GM20000 (cell line): ENCODE results near the gene RASA1.

Experiments used
- DNase-seq: peaks from one replicate; pipeline ENCODE4 v3.0.0; 2012; ENCODE audit warnings: low spot score
- CTCF ChIP-seq: IDR thresholded peaks from 2 replicates; pipeline ENCODE4 v1.5.1; 2012; ENCODE audit warnings: mild to moderate bottlenecking, control low read depth; ENCODE audit errors: extremely low read depth, missing control alignments

The RASA1 gene

DNA sequence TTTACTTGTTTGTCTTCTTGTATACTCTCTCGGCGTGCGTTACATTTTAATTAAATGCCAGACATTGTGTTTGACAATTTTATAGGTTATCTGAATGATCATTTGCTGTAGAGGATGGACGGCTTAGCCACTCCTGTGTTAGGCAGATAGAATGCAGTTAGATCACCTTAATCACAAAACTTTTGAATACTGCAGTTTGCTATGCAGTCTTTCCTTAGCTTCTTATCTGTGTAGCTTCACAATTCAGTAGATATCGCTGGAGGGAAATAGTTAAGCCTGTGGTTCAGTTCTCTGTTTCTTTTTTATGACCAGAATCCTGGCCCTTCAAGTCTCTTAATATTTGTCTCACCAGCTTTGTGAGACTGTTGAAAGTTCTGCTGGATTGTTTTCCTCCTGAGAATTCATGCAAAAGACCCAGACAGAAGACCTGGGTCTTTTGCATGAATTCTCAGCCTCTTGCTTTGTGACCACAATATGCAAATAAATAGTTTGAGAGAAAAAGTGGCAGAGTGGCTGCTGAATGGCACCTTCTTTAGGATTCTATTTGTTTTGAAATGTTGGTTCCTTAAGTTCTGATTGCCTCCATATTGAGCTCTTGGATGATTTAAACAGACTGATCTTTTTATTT is 40.2 kb downstream of the RASA1 start:
- DNase-seq: no peak
- no peak for TF ChIP-seq CTCF

- no peak for TF ChIP-seq CTCF
- no peak for DNase-seq
Measured at GRCh38 chr5:87311405-87312279, 44.0 kb downstream of the RASA1 start.

- no peak for DNase-seq
- no peak for TF ChIP-seq CTCF
Measured at GRCh38 chr5:87313216-87313615, 45.5 kb downstream of the RASA1 start.

- TF ChIP-seq CTCF: no peak
- no peak for DNase-seq
Measured at GRCh38 chr5:87319469-87319868, 51.8 kb downstream of the RASA1 start.

GRCh38 chr5:87321605-87322004 is 53.9 kb downstream of the RASA1 start:
- no peak for TF ChIP-seq CTCF
- no peak for DNase-seq

GRCh38 chr5:87322381-87322780 is 54.7 kb downstream of the RASA1 start:
- no peak for TF ChIP-seq CTCF
- DNase-seq: no peak

DNA sequence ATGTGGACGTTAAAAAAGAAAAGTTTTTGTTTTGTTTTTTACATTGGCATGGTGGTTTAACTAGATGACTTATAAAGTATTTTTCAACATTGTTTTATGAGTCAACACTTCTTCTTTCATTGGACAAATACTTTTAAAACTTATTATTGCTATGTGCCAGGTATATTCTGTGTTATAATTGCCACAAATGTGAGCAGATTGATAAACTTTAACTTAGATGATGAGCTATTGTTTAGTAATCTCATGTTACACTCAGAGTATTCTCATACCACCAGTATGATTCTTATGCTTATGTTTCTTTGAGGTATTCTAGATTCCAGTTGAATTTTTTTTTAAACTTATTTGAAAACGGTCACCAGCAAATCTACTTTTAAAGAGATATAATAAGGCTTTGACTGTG is 60.3 kb downstream of the RASA1 start:
- no peak for TF ChIP-seq CTCF
- DNase-seq: no peak
